ENCODE results near the gene FUT8.

Gene FUT8

GRCh38 chr14:65369560-65369959 is 43.0 kb upstream of the FUT8 start:
- TF ChIP-seq ZNF70 (CRISPR knock-in tag; IDR thresholded peaks at IDR 0.05): no peak
- TF ChIP-seq ESRRG (CRISPR knock-in tag; IDR thresholded peaks at IDR 0.05): no peak
- no peak for TF ChIP-seq TCF4 (CRISPR knock-in tag; IDR thresholded peaks at IDR 0.05; ENCODE audit: borderline replicate concordance)
- TF ChIP-seq ZC3H10 (CRISPR knock-in tag; IDR thresholded peaks at IDR 0.05): no peak
- no peak for TF ChIP-seq BACH2 (CRISPR knock-in tag; IDR thresholded peaks at IDR 0.05; ENCODE audit: borderline replicate concordance)
- TF ChIP-seq CSDC2 (CRISPR knock-in tag; IDR thresholded peaks at IDR 0.05): no peak
- no peak for TF ChIP-seq ZNF8 (CRISPR knock-in tag; IDR thresholded peaks at IDR 0.05)
- no peak for TF ChIP-seq ZNF565 (CRISPR knock-in tag; conservative IDR thresholded peaks at IDR 0.05; ENCODE audit: low read depth)
- TF ChIP-seq TSHZ2 (CRISPR knock-in tag; IDR thresholded peaks at IDR 0.05): no peak
- TF ChIP-seq ZFP3 (CRISPR knock-in tag; IDR thresholded peaks at IDR 0.05): no peak
- TF ChIP-seq ZFP30 (CRISPR knock-in tag; IDR thresholded peaks at IDR 0.05): no peak
- no peak for TF ChIP-seq PATZ1 (CRISPR knock-in tag; IDR thresholded peaks at IDR 0.05; ENCODE audit: borderline replicate concordance)
- no peak for TF ChIP-seq POU6F1 (CRISPR knock-in tag; IDR thresholded peaks at IDR 0.05; ENCODE audit: borderline replicate concordance, low read depth)
- no peak for TF ChIP-seq TOX (CRISPR knock-in tag; IDR thresholded peaks at IDR 0.05; ENCODE audit: borderline replicate concordance)
- ATAC-seq: no peak

- TF ChIP-seq ISL1 (CRISPR knock-in tag; IDR thresholded peaks at IDR 0.05) (no peak), TSHZ2 (CRISPR knock-in tag; IDR thresholded peaks at IDR 0.05) (no peak), CSRNP3 (CRISPR knock-in tag; IDR thresholded peaks at IDR 0.05) (no peak), TCF4 (CRISPR knock-in tag; IDR thresholded peaks at IDR 0.05; ENCODE audit: borderline replicate concordance) (no peak), CSDC2 (CRISPR knock-in tag; IDR thresholded peaks at IDR 0.05) (no peak), CREB5 (CRISPR knock-in tag; IDR thresholded peaks at IDR 0.05; ENCODE audit: low read depth) (no peak), BACH2 (CRISPR knock-in tag; IDR thresholded peaks at IDR 0.05; ENCODE audit: borderline replicate concordance) (no peak), TOX (CRISPR knock-in tag; IDR thresholded peaks at IDR 0.05; ENCODE audit: borderline replicate concordance) (no peak)
- ATAC-seq: no peak
Measured at GRCh38 chr14:65370801-65371248, 41.7 kb upstream of the FUT8 start.

GRCh38 chr14:65371784-65372183 is 40.7 kb upstream of the FUT8 start:
- no peak for TF ChIP-seq ZNF8 (CRISPR knock-in tag; IDR thresholded peaks at IDR 0.05)
- TF ChIP-seq ESRRG (CRISPR knock-in tag; IDR thresholded peaks at IDR 0.05): no peak
- no peak for TF ChIP-seq ARNTL (CRISPR knock-in tag; IDR thresholded peaks at IDR 0.05; ENCODE audit: borderline replicate concordance, low read depth)
- no peak for ATAC-seq
